HCT116 (cell line): ENCODE measurements around the gene PTH2. TPM values are rescaled to one million over a fixed set of nuclear protein-coding genes. Genes with fewer than 3 reads are reported as not detected.

Source experiments
- ATAC-seq: fragments of 200-7000 bp; cut with Tn5 transposase; 2 replicates; pipeline ENCODE4 v1.9.1; 2020; ENCODE audit warnings: mild to moderate bottlenecking, moderate library complexity
- BruUV-seq: library from RNA; stranded (reverse); fragments of 400-500 nt; replicated peaks from 2 replicates; lab custom pipeline; 2021; lab: Mats Ljungman, UMichigan
- CTCF ChIA-PET: fragments of 300-600 bp; sonication (Branson Sonifier 250); formaldehyde crosslinking; loops from one replicate; lab custom pipeline; 2021; ENCODE audit warnings: antibody characterized with exemption; lab: Charles Lee
- POLR2A ChIA-PET: fragments of 300-600, 350-600 bp; sonication (Branson Sonifier 250); formaldehyde crosslinking; loops from one replicate; lab custom pipeline; 2021; ENCODE audit warnings: antibody characterized with exemption; lab: Charles Lee
- RAD21 ChIA-PET, 2 experiments: fragments of 300-600 bp; sonication (Branson Sonifier 250); formaldehyde crosslinking; loops; one replicate each; lab custom pipeline; 2023; ENCODE audit warnings: low total read pairs in 2 of 2; ENCODE audit not compliant: uncharacterized antibody in 2 of 2, unreplicated experiment in 2 of 2, low non-redundant PET in 1 of 2; lab: Charles Lee
- DNase-seq: peaks from one replicate; pipeline ENCODE4 v3.0.0-alpha.2; 2010; ENCODE audit warnings: low read depth, low spot score
- H2AFZ ChIP-seq: fragments of 200-600 bp; shearing (Covaris generic), sonication (generic); 2 replicates; pipeline ENCODE4 v1.6.1; 2017; ENCODE audit warnings: low read depth, mixed run types, mixed read lengths, antibody characterized with exemption, low read length; ENCODE audit not compliant: poor library complexity, severe bottlenecking
- H3K27ac ChIP-seq: 2 replicates; pipeline ENCODE4 v1.5.1; 2012; ENCODE audit warnings: low read depth, low read length
- H3K27me3 ChIP-seq: fragments of 200-600 bp; sonication (generic); 2 replicates; pipeline ENCODE4 v1.6.1; 2016; ENCODE audit warnings: mixed run types, low read length, mixed read lengths; ENCODE audit not compliant: insufficient read depth
- H3K36me3 ChIP-seq, 2 experiments: fragments of 200-500 bp in 1 of 2; fragments of 200-600 bp in 1 of 2; sonication (Bioruptor generic) in 1 of 2; sonication (generic) in 1 of 2; 2 replicates each; pipeline versions ENCODE4 v1.5.1 to v1.6.1; 2014 to 2016; ENCODE audit warnings: low read length in 2 of 2, inconsistent platforms in 1 of 2, mixed read lengths in 1 of 2, mixed run types in 1 of 2; ENCODE audit not compliant: insufficient read depth in 2 of 2, control insufficient read depth in 1 of 2
- H3K4me1 ChIP-seq, 2 experiments: fragments of 200-600 bp in 1 of 2; sonication (generic) in 1 of 2; 2 replicates each; pipeline versions ENCODE4 v1.5.1 to v1.6.1; 2012 to 2017; ENCODE audit warnings: low read length in 2 of 2, inconsistent platforms in 1 of 2, mild to moderate bottlenecking in 1 of 2, mixed read lengths in 1 of 2, mixed run types in 1 of 2, moderate library complexity in 1 of 2; ENCODE audit not compliant: insufficient read depth in 2 of 2, control insufficient read depth in 1 of 2
- H3K4me2 ChIP-seq: fragments of 200-600 bp; sonication (generic); 2 replicates; pipeline ENCODE4 v1.6.1; 2017; ENCODE audit warnings: mixed run types, low read length, mixed read lengths
- H3K4me3 ChIP-seq, 2 experiments: fragments of 200-600 bp in 1 of 2; sonication (generic) in 1 of 2; replicated peaks in 1 of 2; 2 replicates each; pipeline ENCODE4 v1.5.1; 2011 to 2016; ENCODE audit warnings: low read length in 2 of 2, control low read depth in 1 of 2, low read depth in 1 of 2, mild to moderate bottlenecking in 1 of 2, mixed read lengths in 1 of 2, mixed run types in 1 of 2
- H3K79me2 ChIP-seq: fragments of 200-600 bp; sonication (generic); 2 replicates; pipeline ENCODE4 v1.6.1; 2017; ENCODE audit warnings: mild to moderate bottlenecking, mixed run types, low read length, moderate library complexity, mixed read lengths; ENCODE audit not compliant: insufficient read depth
- H3K9ac ChIP-seq: fragments of 200-600 bp; sonication (generic); 2 replicates; pipeline ENCODE4 v1.6.1; 2016; ENCODE audit warnings: low read length, mixed read lengths
- H3K9me2 ChIP-seq: fragments of 200-600 bp; sonication (generic), shearing (Covaris generic); 2 replicates; pipeline ENCODE4 v1.6.1; 2017; ENCODE audit warnings: mixed run types, mild to moderate bottlenecking, moderate library complexity; ENCODE audit not compliant: insufficient read depth
- H3K9me3 ChIP-seq, 2 experiments: fragments of 200-500 bp in 1 of 2; fragments of 200-600 bp in 1 of 2; sonication (Bioruptor generic) in 1 of 2; sonication (generic) in 1 of 2; 2 replicates each; pipeline ENCODE4 v1.6.1; 2014 to 2017; ENCODE audit warnings: low read length in 2 of 2, mixed read lengths in 2 of 2, inconsistent platforms in 1 of 2, low read depth in 1 of 2, mild to moderate bottlenecking in 1 of 2, mixed run types in 1 of 2, moderate library complexity in 1 of 2; ENCODE audit not compliant: control insufficient read depth in 1 of 2, insufficient read depth in 1 of 2
- H4K20me1 ChIP-seq: fragments of 200-600 bp; sonication (generic), shearing (Covaris generic); 2 replicates; pipeline ENCODE4 v1.6.1; 2017; ENCODE audit warnings: mixed run types, mild to moderate bottlenecking, moderate library complexity; ENCODE audit not compliant: insufficient read depth
- ELF1 ChIP-seq: IDR thresholded peaks from 2 replicates; pipeline ENCODE4 v1.6.1; 2012; ENCODE audit warnings: low read depth, borderline replicate concordance
- JUND ChIP-seq: IDR thresholded peaks from 2 replicates; pipeline ENCODE4 v1.6.1; 2012
- MAX ChIP-seq: IDR thresholded peaks from 2 replicates; pipeline ENCODE4 v1.6.1; 2012
- RAD21 ChIP-seq: IDR thresholded peaks from 2 replicates; pipeline ENCODE4 v1.6.1; 2012; ENCODE audit warnings: low read depth, mild to moderate bottlenecking
- REST ChIP-seq: IDR thresholded peaks from 2 replicates; pipeline ENCODE4 v1.6.1; 2012; ENCODE audit warnings: low read depth
- SP1 ChIP-seq: IDR thresholded peaks from 2 replicates; pipeline ENCODE4 v1.6.1; 2012; ENCODE audit warnings: low read depth
- YY1 ChIP-seq: IDR thresholded peaks from 2 replicates; pipeline ENCODE4 v1.6.1; 2011; ENCODE audit warnings: low read length, low read depth, moderate library complexity, mild to moderate bottlenecking; ENCODE audit not compliant: insufficient replicate concordance; ENCODE audit errors: extremely low read depth
- ZNF274 ChIP-seq: fragments of 200-500 bp; sonication (Bioruptor generic); IDR thresholded peaks from 2 replicates; pipeline ENCODE4 v1.6.1; 2014; ENCODE audit warnings: mild to moderate bottlenecking, low read depth, low read length, inconsistent platforms
- intact Hi-C: fragments of 100-400 bp; cut with micrococcal nuclease; formaldehyde crosslinking; loops from 2 replicates; pipeline ENCODE4 v1.10.0; 2022
- total RNA-seq: library from RNA; stranded (reverse); gene quantifications from one replicate; pipeline ENCODE4 v1.2.1, GENCODE V29; 2021; ENCODE audit not compliant: unreplicated experiment
- TF ChIP-seq, protein P1 (sequence below), 3 experiments: fragments of 200-600 bp in 1 of 3; sonication (generic) in 1 of 3; IDR thresholded peaks in 2 of 3; conservative IDR thresholded peaks in 1 of 3; 2 replicates each; pipeline ENCODE4 v1.5.1; 2012 to 2017; ENCODE audit warnings: low read depth in 2 of 3, low read length in 2 of 3, antibody characterized with exemption in 1 of 3, borderline replicate concordance in 1 of 3, control low read depth in 1 of 3, mild to moderate bottlenecking in 1 of 3, mixed read lengths in 1 of 3, mixed run types in 1 of 3, moderate library complexity in 1 of 3; ENCODE audit not compliant: insufficient read depth in 1 of 3

PTH2 gene
- total RNA-seq, 1 experiment from 2014 or later: 9.5 TPM

- Histone ChIP-seq H3K4me1 (peaks cover 7 to 27% of the 10 kb centered on the region in 2 experiments; a peak in 3 of 4 replicates), H3K36me3 (no peaks in the 10 kb centered on the region), H4K20me1 (no peaks in the 10 kb centered on the region), H3K9ac (no peak overlapping the region), H3K27ac (no peak overlapping the region), H2AFZ (no peak overlapping the region), H3K79me2 (no peaks in the 10 kb centered on the region), H3K4me2 (no peak overlapping the region), H3K9me3 (no peaks in the 10 kb centered on the region), H3K9me2 (no peaks in the 10 kb centered on the region), H3K27me3 (no peaks in the 10 kb centered on the region), H3K4me3 (no peak overlapping the region)
- intact Hi-C loops: no loop called here
- ChIA-PET POLR2A (no interaction called here), RAD21 (no interaction called here), CTCF (no interaction called here)
- TF ChIP-seq YY1 (no peak), MAX (no peak), ZNF274 (no peak), ELF1 (no peak), JUND (no peak)
- DNase-seq (no peak), ATAC-seq (no peak)
- BruUV-seq: no TSS peak
Observed at GRCh38 chr19:49431330-49431749, 8.1 kb upstream of the PTH2 start.

GRCh38 chr19:49430678-49431329 is 7.6 kb upstream of the PTH2 start:
- no peak for DNase-seq
- RAD21 ChIA-PET: no interaction called here
- no peaks in the 10 kb centered on the region for H3K27me3 ChIP-seq
- H3K4me2 ChIP-seq: no peak overlapping the region
- H3K4me1 ChIP-seq: peaks cover 8 to 29% of the 10 kb centered on the region in 2 experiments; a peak in 3 of 4 replicates
- no peaks in the 10 kb centered on the region for H3K9me3 ChIP-seq
- no TSS peak for BruUV-seq
- H3K27ac ChIP-seq: no peak overlapping the region
- ATAC-seq: peak; percentile 31; the same call in 1 of the 2 replicates
- H4K20me1 ChIP-seq: no peaks in the 10 kb centered on the region
- no peak overlapping the region for H3K4me3 ChIP-seq
- no peaks in the 10 kb centered on the region for H3K79me2 ChIP-seq
- TF ChIP-seq REST (no peak), YY1 (no peak), RAD21 (no peak), ZNF274 (no peak), SP1 (no peak)
- TF ChIP-seq, protein P1, sequence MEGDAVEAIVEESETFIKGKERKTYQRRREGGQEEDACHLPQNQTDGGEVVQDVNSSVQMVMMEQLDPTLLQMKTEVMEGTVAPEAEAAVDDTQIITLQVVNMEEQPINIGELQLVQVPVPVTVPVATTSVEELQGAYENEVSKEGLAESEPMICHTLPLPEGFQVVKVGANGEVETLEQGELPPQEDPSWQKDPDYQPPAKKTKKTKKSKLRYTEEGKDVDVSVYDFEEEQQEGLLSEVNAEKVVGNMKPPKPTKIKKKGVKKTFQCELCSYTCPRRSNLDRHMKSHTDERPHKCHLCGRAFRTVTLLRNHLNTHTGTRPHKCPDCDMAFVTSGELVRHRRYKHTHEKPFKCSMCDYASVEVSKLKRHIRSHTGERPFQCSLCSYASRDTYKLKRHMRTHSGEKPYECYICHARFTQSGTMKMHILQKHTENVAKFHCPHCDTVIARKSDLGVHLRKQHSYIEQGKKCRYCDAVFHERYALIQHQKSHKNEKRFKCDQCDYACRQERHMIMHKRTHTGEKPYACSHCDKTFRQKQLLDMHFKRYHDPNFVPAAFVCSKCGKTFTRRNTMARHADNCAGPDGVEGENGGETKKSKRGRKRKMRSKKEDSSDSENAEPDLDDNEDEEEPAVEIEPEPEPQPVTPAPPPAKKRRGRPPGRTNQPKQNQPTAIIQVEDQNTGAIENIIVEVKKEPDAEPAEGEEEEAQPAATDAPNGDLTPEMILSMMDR (IDR thresholded peaks at IDR 0.05 in 2 of 3, conservative IDR thresholded peaks at IDR 0.05 in 1 of 3; ENCODE audit: borderline replicate concordance in 1 of 3, insufficient read depth in 1 of 3, low read depth in 2 of 3, low read length in 2 of 3): peak in 2 of 3 experiments; percentile 40 to 49; a peak in 3 of 6 replicates
- TF ChIP-seq, all 23 proteins: peak for 1
- Histone ChIP-seq H2AFZ (no peak overlapping the region), H3K9me2 (no peaks in the 10 kb centered on the region), H3K36me3 (no peaks in the 10 kb centered on the region), H3K9ac (no peak overlapping the region)
- intact Hi-C loops: no loop called here
- CTCF ChIA-PET: no interaction called here
- POLR2A ChIA-PET: no interaction called here
